Activated CD8-positive, alpha-beta T cell treated with anti-CD3 and anti-CD28 coated beads for 36 hours (primary cell): ENCODE measurements around the gene CRKL. TPM values are rescaled to one million over a fixed set of nuclear protein-coding genes. Genes with fewer than 3 reads are reported as not detected.

Experiments used
- ATAC-seq: fragments of 200-7000 bp; cut with Tn5 transposase; one replicate; pipeline ENCODE4 v1.10.0; 2021; ENCODE audit warnings: mild to moderate bottlenecking, moderate library complexity
- CTCF ChIA-PET: fragments of 350-600 bp; sonication (Branson Sonifier 250); formaldehyde crosslinking; loops from one replicate; lab custom pipeline; 2021; ENCODE audit warnings: antibody characterized with exemption; lab: Charles Lee
- POLR2A ChIA-PET: fragments of 350-600 bp; sonication (Branson Sonifier 250); formaldehyde crosslinking; loops from one replicate; lab custom pipeline; 2021; ENCODE audit warnings: antibody characterized with exemption; lab: Charles Lee
- DNase-seq: peaks from one replicate; pipeline ENCODE4 v3.0.0-alpha.2; 2020
- H3K27ac Mint-ChIP-seq: one replicate; pipeline ENCODE4 v1.8.0; 2021; ENCODE audit warnings: mild to moderate bottlenecking, mixed read lengths
- H3K27me3 Mint-ChIP-seq: one replicate; pipeline ENCODE4 v1.8.0; 2021; ENCODE audit warnings: mixed read lengths
- H3K36me3 Mint-ChIP-seq: one replicate; pipeline ENCODE4 v1.8.0; 2021; ENCODE audit warnings: low read depth, mixed read lengths
- H3K4me1 Mint-ChIP-seq: one replicate; pipeline ENCODE4 v1.8.0; 2021; ENCODE audit warnings: low read depth, mixed read lengths
- H3K4me3 Mint-ChIP-seq: one replicate; pipeline ENCODE4 v1.8.0; 2021; ENCODE audit warnings: mild to moderate bottlenecking, moderate library complexity, mixed read lengths
- H3K9me3 Mint-ChIP-seq: one replicate; pipeline ENCODE4 v1.8.0; 2021; ENCODE audit warnings: mixed read lengths
- CTCF ChIP-seq: fragments of 200-600 bp; IDR thresholded peaks from one replicate; pipeline ENCODE4 v1.8.0; 2022; ENCODE audit warnings: antibody characterized with exemption, mild to moderate bottlenecking
- intact Hi-C: fragments of 100-400 bp; cut with micrococcal nuclease; formaldehyde crosslinking; loops from one replicate; pipeline ENCODE4 v1.10.0; 2022
- total RNA-seq, 2 experiments: library from RNA; stranded (reverse); gene quantifications; one replicate each; pipeline ENCODE4 v1.2.3, GENCODE V29; 2021

The CRKL gene
- total RNA-seq, 2 experiments from 2014 or later = 99.1 to 102 TPM

DNA sequence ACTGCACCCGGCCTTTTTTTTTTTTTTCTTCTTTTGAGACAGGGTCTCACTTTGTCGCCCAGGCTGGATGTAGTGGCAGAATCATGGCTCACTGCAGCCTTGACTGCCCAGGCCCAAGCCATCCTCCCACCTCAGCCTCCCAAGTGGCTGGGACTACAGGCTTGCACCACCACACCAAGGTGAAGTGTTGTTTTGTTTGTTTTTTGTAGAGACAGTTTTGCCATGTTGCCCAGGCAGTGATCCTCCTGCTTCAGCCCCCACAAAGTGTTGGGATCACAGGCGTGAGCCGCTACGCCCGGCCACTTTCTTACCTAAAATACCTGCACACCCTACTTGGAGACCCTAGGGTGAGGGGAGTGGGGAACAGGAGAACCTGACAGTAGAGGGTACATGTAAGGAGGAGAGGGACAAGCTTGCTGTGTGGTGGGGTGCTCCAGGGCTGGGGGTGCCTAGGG is 45.3 kb downstream of the CRKL start:
- Mint-ChIP-seq H3K9me3 (no peaks in the 10 kb centered on the region), H3K4me1 (peaks cover 18% of the 10 kb centered on the region), H3K27ac (no peak overlapping the region), H3K4me3 (no peak overlapping the region), H3K36me3 (no peaks in the 10 kb centered on the region), H3K27me3 (peaks cover 20% of the 10 kb centered on the region)
- ATAC-seq (no peak), DNase-seq (no peak)
- ChIA-PET POLR2A (no interaction called here), CTCF (interaction anchor here (1.0 to 2.2 kb wide), 3 partner anchors 19 to 43 kb away, joined by 3 to 13 read pairs (median 9); partner anchors contain the start of gene LZTR1)
- TF ChIP-seq CTCF = no peak
- intact Hi-C loops = no loop called here

GRCh38 chr22:20963201-20964052 is 46.2 kb downstream of the CRKL start:
- Mint-ChIP-seq H3K36me3 (no peaks in the 10 kb centered on the region), H3K27ac (no peak overlapping the region), H3K4me3 (no peak overlapping the region), H3K27me3 (peaks cover 12% of the 10 kb centered on the region), H3K9me3 (no peaks in the 10 kb centered on the region), H3K4me1 (peaks cover 11% of the 10 kb centered on the region)
- ATAC-seq = no peak
- no peak for DNase-seq
- no peak for TF ChIP-seq CTCF
- ChIA-PET POLR2A (no interaction called here), CTCF (interaction anchor here (0.7 kb wide), 1 partner anchor 41 kb away, joined by 6 read pairs; no protein-coding TSS in a partner anchor)
- intact Hi-C loops = no loop called here

DNA sequence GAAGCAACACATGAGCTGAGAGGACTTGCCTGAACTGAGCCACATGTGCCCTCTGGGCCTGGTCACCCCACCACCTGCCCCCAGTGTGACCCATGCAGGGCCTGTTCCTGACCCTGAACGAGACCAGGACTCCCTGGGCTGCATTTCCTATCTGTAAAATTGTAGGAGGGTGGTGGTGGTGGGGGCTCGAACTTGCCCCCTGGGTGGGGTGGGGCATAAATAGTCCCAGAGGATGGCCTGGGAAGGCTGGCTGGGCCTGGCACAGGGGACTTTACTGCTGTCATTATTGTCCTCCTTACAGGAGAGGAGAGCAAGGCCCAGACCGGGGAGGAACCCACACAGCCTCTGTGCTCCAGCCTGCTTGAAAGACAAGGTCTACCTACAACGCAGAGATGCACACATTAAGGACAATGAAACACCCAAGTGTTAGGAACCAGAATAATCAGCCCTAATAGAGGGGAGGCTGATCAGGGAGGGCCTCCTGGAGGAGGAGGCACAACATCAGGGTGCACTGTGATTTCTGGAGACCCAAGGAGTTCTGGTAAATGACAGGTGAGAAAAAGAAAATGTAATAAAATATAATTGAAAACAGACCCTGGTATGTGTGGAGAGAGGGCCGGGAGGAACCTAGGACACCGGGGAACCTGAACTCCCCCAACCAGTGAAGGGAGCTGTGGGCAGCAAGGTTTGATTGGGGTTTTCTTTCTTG is 47.0 kb downstream of the CRKL start:
- H3K4me3 Mint-ChIP-seq = peak overlapping the region; percentile 60
- peaks cover 12% of the 10 kb centered on the region for H3K27me3 Mint-ChIP-seq
- ATAC-seq = no peak
- H3K9me3 Mint-ChIP-seq = no peaks in the 10 kb centered on the region
- TF ChIP-seq CTCF = no peak
- POLR2A ChIA-PET = no interaction called here
- peaks cover 11% of the 10 kb centered on the region for H3K4me1 Mint-ChIP-seq
- intact Hi-C loops = no loop called here
- no peak overlapping the region for H3K27ac Mint-ChIP-seq
- no peak for DNase-seq
- CTCF ChIA-PET = no interaction called here
- H3K36me3 Mint-ChIP-seq = no peaks in the 10 kb centered on the region

DNA sequence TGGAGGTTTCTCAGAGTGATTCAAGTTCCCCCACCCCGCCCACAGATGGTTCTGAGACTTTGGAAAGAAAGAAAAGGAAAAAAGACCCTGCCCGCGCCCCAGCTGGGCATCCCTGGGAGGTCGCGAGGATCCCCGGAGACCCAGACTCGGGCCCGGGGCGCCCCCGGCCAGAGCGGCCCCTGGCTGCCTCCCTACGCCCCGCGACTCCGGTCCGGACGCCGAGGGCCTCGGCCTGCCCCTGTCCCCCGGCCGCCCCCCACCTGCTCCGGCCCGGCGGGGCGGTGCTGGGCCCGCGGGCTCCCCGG is 47.5 kb downstream of the CRKL start:
- ChIA-PET POLR2A (no interaction called here), CTCF (no interaction called here)
- peaks cover 11% of the 10 kb centered on the region for H3K4me1 Mint-ChIP-seq
- no peaks in the 10 kb centered on the region for H3K9me3 Mint-ChIP-seq
- peak overlapping the region; percentile 60 for H3K4me3 Mint-ChIP-seq
- ATAC-seq = no peak
- intact Hi-C loops = no loop called here
- H3K36me3 Mint-ChIP-seq = no peaks in the 10 kb centered on the region
- DNase-seq = peak; percentile 49
- no peak overlapping the region for H3K27ac Mint-ChIP-seq
- no peak for TF ChIP-seq CTCF
- H3K27me3 Mint-ChIP-seq = peaks cover 12% of the 10 kb centered on the region
